Smooth muscle cell (in vitro differentiated cells): ENCODE measurements around the gene CD180. TPM values are rescaled to one million over a fixed set of nuclear protein-coding genes. Genes with fewer than 3 reads are reported as not detected.

Experiments used
- DNase-seq: peaks from one replicate; lab custom pipeline; 2025; ENCODE audit not compliant: unreplicated experiment; lab: John Stamatoyannopoulos, UW
- H2AFZ ChIP-seq: fragments of 200-600 bp; sonication (generic); 2 replicates; pipeline ENCODE4 v1.6.0; 2016; ENCODE audit warnings: antibody characterized with exemption, low read depth, mild to moderate bottlenecking
- H3F3A ChIP-seq: fragments of 200-600 bp; sonication (generic); 2 replicates; pipeline ENCODE4 v1.6.0; 2017; ENCODE audit warnings: antibody characterized with exemption, low read depth
- H3K27ac ChIP-seq: fragments of 200-600 bp; sonication (generic); 2 replicates; pipeline ENCODE4 v1.5.1; 2016; ENCODE audit warnings: low read depth, mild to moderate bottlenecking
- H3K27me3 ChIP-seq: fragments of 200-600 bp; sonication (generic); 2 replicates; pipeline ENCODE4 v1.6.1; 2016; ENCODE audit warnings: low read depth, mild to moderate bottlenecking
- H3K36me3 ChIP-seq: fragments of 200-600 bp; sonication (generic); 2 replicates; pipeline ENCODE4 v1.5.1; 2016; ENCODE audit warnings: low read depth
- H3K4me1 ChIP-seq: fragments of 200-600 bp; sonication (generic); 2 replicates; pipeline ENCODE4 v1.5.1; 2016; ENCODE audit warnings: low read depth
- H3K4me2 ChIP-seq: fragments of 200-600 bp; sonication (generic); 2 replicates; pipeline ENCODE4 v1.6.0; 2016; ENCODE audit warnings: mild to moderate bottlenecking
- H3K4me3 ChIP-seq: fragments of 200-600 bp; sonication (generic); 2 replicates; pipeline ENCODE4 v1.5.1; 2016; ENCODE audit warnings: mild to moderate bottlenecking
- H3K79me2 ChIP-seq: fragments of 200-600 bp; sonication (generic); 2 replicates; pipeline ENCODE4 v1.6.0; 2016; ENCODE audit warnings: low read depth, mild to moderate bottlenecking
- H3K9ac ChIP-seq: fragments of 200-600 bp; sonication (generic); 2 replicates; pipeline ENCODE4 v1.6.0; 2016; ENCODE audit warnings: low read depth
- H3K9me3 ChIP-seq: fragments of 200-600 bp; sonication (generic); replicated peaks from 2 replicates; pipeline ENCODE4 v1.5.1; 2016; ENCODE audit warnings: low read depth
- H4K20me1 ChIP-seq: fragments of 200-600 bp; sonication (generic); 2 replicates; pipeline ENCODE4 v1.6.0; 2016; ENCODE audit warnings: low read depth
- CTCF ChIP-seq: fragments of 200-600 bp; sonication (generic); IDR thresholded peaks from 2 replicates; pipeline ENCODE4 v1.5.1; 2017; ENCODE audit warnings: borderline replicate concordance, mild to moderate bottlenecking, antibody characterized with exemption; ENCODE audit not compliant: insufficient read depth, poor library complexity, severe bottlenecking
- WGBS: methylation state at CpG from one replicate; pipeline ENCODE4 v1.1.7; 2016; ENCODE audit warnings: low lambda C conversion rate; 5-methylcytosine and 5-hydroxymethylcytosine counted together
- polyA plus RNA-seq: library from polyadenylated mRNA; unstranded; fragments of >200 nt; fragmentation: Nextera tagmentation; extraction: Ambion mirVana; gene quantifications from 2 replicates; pipeline ENCODE4 v1.2.1, GENCODE V29; 2016
- total RNA-seq: library from RNA; depleted of rRNA; stranded (reverse); fragments of >200 nt; gene quantifications from 2 replicates; pipeline ENCODE4 v1.2.3, GENCODE V29; 2014

The CD180 gene
- total and polyA plus RNA-seq, 2 experiments from 2014 or later = not detected

GRCh38 chr5:67149057-67149950, 47.3 kb downstream of the CD180 start:
- Histone ChIP-seq H2AFZ (no peak overlapping the region), H3K27ac (no peak overlapping the region), H3K79me2 (no peaks in the 10 kb centered on the region), H3K4me2 (no peak overlapping the region), H3K4me1 (no peaks in the 10 kb centered on the region), H3K36me3 (no peaks in the 10 kb centered on the region), H3K27me3 (no peaks in the 10 kb centered on the region), H3K4me3 (no peak overlapping the region), H3K9ac (no peak overlapping the region), H4K20me1 (no peaks in the 10 kb centered on the region), H3F3A (no peaks in the 10 kb centered on the region), H3K9me3 (no peaks in the 10 kb centered on the region)
- DNase-seq = no peak
- WGBS = 89% methylated on average over 14 of the region's 14 CpGs
- TF ChIP-seq CTCF = no peak

GRCh38 chr5:67147760-67148159, 48.8 kb downstream of the CD180 start:
- no peaks in the 10 kb centered on the region for H4K20me1 ChIP-seq
- H3F3A ChIP-seq = no peaks in the 10 kb centered on the region
- TF ChIP-seq CTCF = no peak
- no peak overlapping the region for H3K9ac ChIP-seq
- no peaks in the 10 kb centered on the region for H3K4me1 ChIP-seq
- H3K27ac ChIP-seq = no peak overlapping the region
- no peaks in the 10 kb centered on the region for H3K27me3 ChIP-seq
- H3K36me3 ChIP-seq = no peaks in the 10 kb centered on the region
- H3K79me2 ChIP-seq = no peaks in the 10 kb centered on the region
- H3K4me2 ChIP-seq = no peak overlapping the region
- DNase-seq = no peak
- 94% methylated on average over 3 of the region's 3 CpGs for WGBS
- H3K4me3 ChIP-seq = no peak overlapping the region
- H2AFZ ChIP-seq = no peak overlapping the region
- H3K9me3 ChIP-seq = no peaks in the 10 kb centered on the region

GRCh38 chr5:67146981-67147380, 49.6 kb downstream of the CD180 start:
- Histone ChIP-seq H3K9me3 (no peaks in the 10 kb centered on the region), H3K27me3 (no peaks in the 10 kb centered on the region), H3K4me1 (no peaks in the 10 kb centered on the region), H3K36me3 (no peaks in the 10 kb centered on the region), H3K9ac (no peak overlapping the region), H3F3A (no peaks in the 10 kb centered on the region), H3K79me2 (no peaks in the 10 kb centered on the region), H2AFZ (no peak overlapping the region), H3K4me2 (no peak overlapping the region), H4K20me1 (no peaks in the 10 kb centered on the region), H3K27ac (no peak overlapping the region), H3K4me3 (no peak overlapping the region)
- no peak for TF ChIP-seq CTCF
- 94% methylated on average over 4 of the region's 4 CpGs for WGBS
- DNase-seq = no peak

- TF ChIP-seq CTCF = no peak
- Histone ChIP-seq H3K4me2 (no peak overlapping the region), H3K4me3 (no peak overlapping the region), H3K27me3 (no peaks in the 10 kb centered on the region), H3K4me1 (no peaks in the 10 kb centered on the region), H3K36me3 (no peaks in the 10 kb centered on the region), H3F3A (no peaks in the 10 kb centered on the region), H3K9ac (no peak overlapping the region), H3K79me2 (no peaks in the 10 kb centered on the region), H2AFZ (no peak overlapping the region), H3K9me3 (no peaks in the 10 kb centered on the region), H3K27ac (no peak overlapping the region), H4K20me1 (no peaks in the 10 kb centered on the region)
- 94% methylated on average over 1 of the region's 1 CpG for WGBS
- no peak for DNase-seq
Observed at GRCh38 chr5:67146574-67146973, 50.0 kb downstream of the CD180 start.
